HEK293 (cell line): Measurements from ENCODE around the gene LARP6.

Experiments used
- CTCF ChIA-PET: fragments of 350-600 bp; formaldehyde crosslinking; extraction: SDS; loops from one replicate; lab custom pipeline; 2021; ENCODE audit warnings: antibody characterized with exemption; lab: Yijun Ruan, JAX
- POLR2A ChIA-PET: fragments of 300-600 bp; formaldehyde crosslinking; extraction: SDS; loops from one replicate; lab custom pipeline; 2020; ENCODE audit warnings: antibody characterized with exemption, inconsistent platforms; lab: Yijun Ruan, JAX
- H3K27ac ChIP-seq: fragments of 200-500 bp; sonication (Bioruptor generic); 2 replicates; pipeline ENCODE4 v1.5.1; 2014; ENCODE audit warnings: low read depth, low read length, control low read depth, inconsistent platforms; ENCODE audit errors: extremely low read depth
- H3K36me3 ChIP-seq, 2 experiments: fragments of 200-500 bp in 1 of 2; sonication (Bioruptor generic) in 1 of 2; 1 replicate in 1 of 2; 2 replicates in 1 of 2; pipeline ENCODE4 v1.5.1; 2014 to 2017; ENCODE audit warnings: inconsistent platforms in 2 of 2, low read length in 2 of 2; ENCODE audit not compliant: control insufficient read depth in 2 of 2, insufficient read depth in 1 of 2
- H3K4me1 ChIP-seq: fragments of 200-500 bp; sonication (Bioruptor generic); 2 replicates; pipeline ENCODE4 v1.5.1; 2014; ENCODE audit warnings: mild to moderate bottlenecking, low read length, inconsistent platforms; ENCODE audit not compliant: control insufficient read depth, insufficient read depth
- H3K4me3 ChIP-seq: 2 replicates; pipeline ENCODE4 v1.5.1; 2011; ENCODE audit warnings: low read depth, mild to moderate bottlenecking, control low read depth, low read length, moderate library complexity
- H3K9me3 ChIP-seq: fragments of 200-500 bp; sonication (Bioruptor generic); 2 replicates; pipeline ENCODE4 v1.5.1; 2014; ENCODE audit warnings: low read depth, low read length, inconsistent platforms; ENCODE audit not compliant: control insufficient read depth, insufficient read depth
- SCRT1 ChIP-seq: fragments of 450-650 bp; formaldehyde crosslinking; IDR thresholded peaks from 2 replicates; pipeline ENCODE4 v1.5.1; 2016; ENCODE audit warnings: missing biosample characterization, missing genetic modification characterization, borderline replicate concordance
- TCF7L2 ChIP-seq: IDR thresholded peaks from 2 replicates; pipeline ENCODE4 v1.6.1; 2011; ENCODE audit warnings: low read depth, mild to moderate bottlenecking, inconsistent platforms, low read length, moderate library complexity, borderline replicate concordance
- ZEB2 ChIP-seq: fragments of 450-650 bp; formaldehyde crosslinking; IDR thresholded peaks from 2 replicates; pipeline ENCODE4 v1.5.1; 2016; ENCODE audit warnings: missing biosample characterization, missing genetic modification characterization
- ZNF146 ChIP-seq: fragments of 450-650 bp; formaldehyde crosslinking; IDR thresholded peaks from 2 replicates; pipeline ENCODE4 v1.5.1; 2016; ENCODE audit warnings: missing biosample characterization, missing genetic modification characterization
- ZNF175 ChIP-seq: fragments of 450-650 bp; formaldehyde crosslinking; IDR thresholded peaks from 2 replicates; pipeline ENCODE4 v1.5.1; 2016; ENCODE audit warnings: missing biosample characterization, missing genetic modification characterization
- ZNF560 ChIP-seq: fragments of 450-650 bp; formaldehyde crosslinking; IDR thresholded peaks from 2 replicates; pipeline ENCODE4 v1.5.1; 2017; ENCODE audit warnings: missing biosample characterization, missing genetic modification characterization, borderline replicate concordance
- ZNF600 ChIP-seq: fragments of 450-650 bp; formaldehyde crosslinking; IDR thresholded peaks from 2 replicates; pipeline ENCODE4 v1.5.1; 2016; ENCODE audit warnings: missing biosample characterization, missing genetic modification characterization
- ZNF621 ChIP-seq: fragments of 450-650 bp; formaldehyde crosslinking; IDR thresholded peaks from 2 replicates; pipeline ENCODE4 v1.5.1; 2017; ENCODE audit warnings: missing biosample characterization, missing genetic modification characterization
- ZNF664 ChIP-seq: fragments of 450-650 bp; formaldehyde crosslinking; IDR thresholded peaks from 2 replicates; pipeline ENCODE4 v1.5.1; 2016; ENCODE audit warnings: missing biosample characterization, missing genetic modification characterization
- ZSCAN16 ChIP-seq: fragments of 450-650 bp; formaldehyde crosslinking; IDR thresholded peaks from 2 replicates; pipeline ENCODE4 v1.5.1; 2016; ENCODE audit warnings: missing biosample characterization, missing genetic modification characterization
- TF ChIP-seq, protein P1 (sequence below): fragments of 450-650 bp; formaldehyde crosslinking; IDR thresholded peaks from 2 replicates; pipeline ENCODE4 v1.5.1; 2016; ENCODE audit warnings: missing biosample characterization, missing genetic modification characterization
- TF ChIP-seq, protein P2 (sequence below): fragments of 450-650 bp; formaldehyde crosslinking; IDR thresholded peaks from 2 replicates; pipeline ENCODE4 v1.5.1; 2016; ENCODE audit warnings: missing biosample characterization, missing genetic modification characterization
- TF ChIP-seq, protein P3 (sequence below): fragments of 450-650 bp; formaldehyde crosslinking; IDR thresholded peaks from 2 replicates; pipeline ENCODE4 v1.5.1; 2017; ENCODE audit warnings: missing biosample characterization, mild to moderate bottlenecking, missing genetic modification characterization, moderate library complexity

Gene LARP6

DNA sequence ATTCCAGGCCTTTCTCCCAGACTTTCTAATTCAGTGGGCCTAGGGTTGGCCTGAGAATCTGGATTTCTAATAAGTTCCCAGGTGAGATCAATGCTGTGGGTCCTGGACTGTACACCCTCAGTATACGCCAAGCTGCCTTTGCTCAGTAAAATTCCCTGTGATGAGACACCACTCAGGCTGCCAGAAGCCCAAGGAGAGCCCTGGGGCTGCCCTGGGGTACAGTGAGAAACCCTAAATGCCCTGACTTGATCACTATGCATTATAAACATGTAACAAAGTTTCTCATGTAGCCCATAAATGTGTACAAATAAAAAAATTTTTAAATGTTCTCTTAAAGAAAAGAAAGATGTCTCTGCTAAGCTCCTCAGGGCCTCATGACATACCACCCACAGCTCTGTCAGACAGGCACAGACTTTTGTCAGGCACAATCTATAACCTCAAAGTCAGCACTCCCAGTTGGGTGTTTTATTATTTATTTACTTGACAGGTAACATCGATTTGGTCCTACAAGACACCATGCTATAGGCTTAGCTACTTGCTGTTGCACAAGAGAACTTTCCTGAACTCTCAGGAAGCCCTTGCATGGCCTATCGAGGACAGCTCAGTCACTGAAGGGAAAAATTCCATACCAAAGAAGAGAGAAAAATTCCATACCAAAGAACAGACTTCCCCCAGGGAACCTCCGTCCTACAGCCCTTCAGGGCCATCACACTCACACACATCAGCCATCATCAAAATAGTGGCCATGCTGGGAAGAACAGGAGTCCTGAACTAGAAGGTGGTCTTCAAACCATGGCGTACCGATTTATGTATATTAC is 22.7 kb downstream of the LARP6 start:
- H3K9me3 ChIP-seq, result no peaks in the 10 kb centered on the region
- H3K36me3 ChIP-seq, result peaks cover 6 to 49% of the 10 kb centered on the region in 2 experiments; a peak in 2 of 3 replicates
- H3K4me1 ChIP-seq, result peaks cover 20% of the 10 kb centered on the region
- TF ChIP-seq, protein P1, sequence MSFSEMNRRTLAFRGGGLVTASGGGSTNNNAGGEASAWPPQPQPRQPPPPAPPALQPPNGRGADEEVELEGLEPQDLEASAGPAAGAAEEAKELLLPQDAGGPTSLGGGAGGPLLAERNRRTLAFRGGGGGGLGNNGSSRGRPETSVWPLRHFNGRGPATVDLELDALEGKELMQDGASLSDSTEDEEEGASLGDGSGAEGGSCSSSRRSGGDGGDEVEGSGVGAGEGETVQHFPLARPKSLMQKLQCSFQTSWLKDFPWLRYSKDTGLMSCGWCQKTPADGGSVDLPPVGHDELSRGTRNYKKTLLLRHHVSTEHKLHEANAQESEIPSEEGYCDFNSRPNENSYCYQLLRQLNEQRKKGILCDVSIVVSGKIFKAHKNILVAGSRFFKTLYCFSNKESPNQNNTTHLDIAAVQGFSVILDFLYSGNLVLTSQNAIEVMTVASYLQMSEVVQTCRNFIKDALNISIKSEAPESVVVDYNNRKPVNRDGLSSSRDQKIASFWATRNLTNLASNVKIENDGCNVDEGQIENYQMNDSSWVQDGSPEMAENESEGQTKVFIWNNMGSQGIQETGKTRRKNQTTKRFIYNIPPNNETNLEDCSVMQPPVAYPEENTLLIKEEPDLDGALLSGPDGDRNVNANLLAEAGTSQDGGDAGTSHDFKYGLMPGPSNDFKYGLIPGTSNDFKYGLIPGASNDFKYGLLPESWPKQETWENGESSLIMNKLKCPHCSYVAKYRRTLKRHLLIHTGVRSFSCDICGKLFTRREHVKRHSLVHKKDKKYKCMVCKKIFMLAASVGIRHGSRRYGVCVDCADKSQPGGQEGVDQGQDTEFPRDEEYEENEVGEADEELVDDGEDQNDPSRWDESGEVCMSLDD, result no peak
- TF ChIP-seq ZNF600, result peak; percentile 98
- ChIA-PET POLR2A (interaction anchor here (0.5 kb wide), 1 partner anchor 53 kb away, joined by 3 read pairs; no protein-coding TSS in a partner anchor), CTCF (interaction anchor here (0.5 to 2.1 kb wide), 5 partner anchors 9 to 43 kb away, joined by 3 to 11 read pairs (median 3); no protein-coding TSS in a partner anchor)
- H3K4me3 ChIP-seq, result no peak overlapping the region
- no peak overlapping the region for H3K27ac ChIP-seq

DNA sequence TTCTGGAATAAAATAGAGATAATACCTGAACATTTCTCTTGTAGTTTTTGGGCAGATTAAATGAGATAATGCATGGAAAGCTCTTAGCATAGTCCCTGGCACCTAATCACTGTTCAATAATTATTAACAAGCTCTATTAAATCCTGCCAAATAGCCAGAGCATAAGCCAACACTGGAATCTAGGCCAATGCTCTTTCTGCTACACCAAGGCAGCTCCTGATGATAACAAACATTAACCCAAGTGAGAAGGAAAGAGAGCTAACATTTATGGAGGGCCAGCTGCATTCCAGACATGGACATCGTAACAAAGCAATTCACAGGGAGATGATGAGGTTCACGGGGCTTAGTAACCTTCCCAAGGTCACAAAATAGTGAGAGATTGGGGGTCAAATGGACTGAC is 23.3 kb downstream of the LARP6 start:
- CTCF ChIA-PET, result interaction anchor here (0.6 to 2.1 kb wide), 5 partner anchors 17 to 1352 kb away, joined by 3 to 11 read pairs (median 3); no protein-coding TSS in a partner anchor
- peaks cover 20% of the 10 kb centered on the region for H3K4me1 ChIP-seq
- POLR2A ChIA-PET, result no interaction called here

DNA sequence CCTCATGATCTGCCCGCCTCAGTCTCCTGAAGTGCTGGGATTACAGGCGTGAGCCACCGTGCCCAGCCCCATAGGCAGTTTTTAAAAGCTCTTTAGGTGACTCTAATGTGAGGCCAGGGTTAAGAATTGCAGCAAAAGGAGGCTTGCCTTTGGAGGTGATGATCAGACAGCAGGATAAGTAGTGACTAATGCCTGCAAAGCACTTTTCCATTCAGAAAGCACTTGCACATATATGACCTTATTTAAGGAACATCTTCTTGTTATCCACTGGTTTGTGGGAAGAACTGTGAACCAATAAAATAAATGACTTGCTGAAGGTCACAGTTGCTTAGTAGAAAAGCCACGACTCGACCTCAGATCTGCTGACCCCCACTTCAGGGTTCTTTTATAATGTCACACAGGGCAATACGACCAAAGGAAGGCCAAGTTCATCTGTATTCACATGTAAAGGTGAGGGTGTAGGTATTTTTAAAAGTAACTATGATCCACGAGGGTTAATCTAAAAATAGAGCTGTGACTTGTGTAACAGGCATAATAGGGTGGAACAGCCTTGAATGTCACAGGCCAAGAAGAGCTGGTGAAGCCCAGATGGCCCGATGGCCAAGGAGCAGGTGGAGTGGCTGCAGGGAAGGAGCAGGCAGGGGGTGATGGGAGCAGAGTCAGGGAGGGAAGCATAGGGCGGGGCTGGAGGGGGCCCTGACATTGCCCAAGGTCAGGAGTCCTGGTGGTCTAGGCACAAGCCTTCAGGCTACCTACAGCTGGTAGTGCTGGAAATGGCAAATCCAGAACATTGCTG is 24.4 kb downstream of the LARP6 start:
- ChIA-PET CTCF (interaction anchor here (0.6 to 2.1 kb wide), 4 partner anchors 18 to 954 kb away, joined by 3 to 11 read pairs (median 8); no protein-coding TSS in a partner anchor), POLR2A (no interaction called here)
- no peak for TF ChIP-seq ZNF621 (tag by site-specific recombination)
- no peak for TF ChIP-seq SCRT1 (tag by site-specific recombination)
- TF ChIP-seq ZNF146, result no peak
- TF ChIP-seq ZNF175 (tag by site-specific recombination), result no peak
- TF ChIP-seq, protein P2, sequence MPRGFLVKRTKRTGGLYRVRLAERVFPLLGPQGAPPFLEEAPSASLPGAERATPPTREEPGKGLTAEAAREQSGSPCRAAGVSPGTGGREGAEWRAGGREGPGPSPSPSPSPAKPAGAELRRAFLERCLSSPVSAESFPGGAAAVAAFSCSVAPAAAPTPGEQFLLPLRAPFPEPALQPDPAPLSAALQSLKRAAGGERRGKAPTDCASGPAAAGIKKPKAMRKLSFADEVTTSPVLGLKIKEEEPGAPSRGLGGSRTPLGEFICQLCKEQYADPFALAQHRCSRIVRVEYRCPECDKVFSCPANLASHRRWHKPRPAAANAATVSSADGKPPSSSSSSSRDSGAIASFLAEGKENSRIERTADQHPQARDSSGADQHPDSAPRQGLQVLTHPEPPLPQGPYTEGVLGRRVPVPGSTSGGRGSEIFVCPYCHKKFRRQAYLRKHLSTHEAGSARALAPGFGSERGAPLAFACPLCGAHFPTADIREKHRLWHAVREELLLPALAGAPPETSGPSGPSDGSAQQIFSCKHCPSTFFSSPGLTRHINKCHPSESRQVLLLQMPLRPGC (tag by site-specific recombination), result no peak
- no peak for TF ChIP-seq ZSCAN16 (tag by site-specific recombination)
- no peak for TF ChIP-seq TCF7L2
- Histone ChIP-seq H3K36me3 (peaks cover 0 to 32% of the 10 kb centered on the region in 2 experiments; a peak in 1 of 3 replicates), H3K27ac (no peak overlapping the region), H3K4me1 (peaks cover 17% of the 10 kb centered on the region), H3K9me3 (no peaks in the 10 kb centered on the region), H3K4me3 (no peak overlapping the region)

More for the DNA sequence above, 23.3 kb downstream of the LARP6 start:
- TF ChIP-seq, protein P3, sequence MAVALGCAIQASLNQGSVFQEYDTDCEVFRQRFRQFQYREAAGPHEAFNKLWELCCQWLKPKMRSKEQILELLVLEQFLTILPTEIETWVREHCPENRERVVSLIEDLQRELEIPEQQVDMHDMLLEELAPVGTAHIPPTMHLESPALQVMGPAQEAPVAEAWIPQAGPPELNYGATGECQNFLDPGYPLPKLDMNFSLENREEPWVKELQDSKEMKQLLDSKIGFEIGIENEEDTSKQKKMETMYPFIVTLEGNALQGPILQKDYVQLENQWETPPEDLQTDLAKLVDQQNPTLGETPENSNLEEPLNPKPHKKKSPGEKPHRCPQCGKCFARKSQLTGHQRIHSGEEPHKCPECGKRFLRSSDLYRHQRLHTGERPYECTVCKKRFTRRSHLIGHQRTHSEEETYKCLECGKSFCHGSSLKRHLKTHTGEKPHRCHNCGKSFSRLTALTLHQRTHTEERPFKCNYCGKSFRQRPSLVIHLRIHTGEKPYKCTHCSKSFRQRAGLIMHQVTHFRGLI, result peak; percentile 16; the same call in 1 of the 2 replicates
- TF ChIP-seq ZNF664 (tag by site-specific recombination), result peak; percentile 40; the same call in 1 of the 2 replicates
- no peak for TF ChIP-seq ZNF560
- no peak for TF ChIP-seq ZEB2 (tag by site-specific recombination)
- Histone ChIP-seq H3K9me3 (no peaks in the 10 kb centered on the region), H3K4me3 (no peak overlapping the region), H3K36me3 (peaks cover 3 to 43% of the 10 kb centered on the region in 2 experiments; a peak in 2 of 3 replicates), H3K27ac (no peak overlapping the region)
